GM21390 (cell line): Measurements from ENCODE around the gene RPS6KB2.

Experiments
- ATAC-seq: cut with Tn5 transposase; IDR thresholded peaks from one replicate; pipeline ENCODE4 v1.9.1; 2021; ENCODE audit not compliant: unreplicated experiment

The RPS6KB2 gene

DNA sequence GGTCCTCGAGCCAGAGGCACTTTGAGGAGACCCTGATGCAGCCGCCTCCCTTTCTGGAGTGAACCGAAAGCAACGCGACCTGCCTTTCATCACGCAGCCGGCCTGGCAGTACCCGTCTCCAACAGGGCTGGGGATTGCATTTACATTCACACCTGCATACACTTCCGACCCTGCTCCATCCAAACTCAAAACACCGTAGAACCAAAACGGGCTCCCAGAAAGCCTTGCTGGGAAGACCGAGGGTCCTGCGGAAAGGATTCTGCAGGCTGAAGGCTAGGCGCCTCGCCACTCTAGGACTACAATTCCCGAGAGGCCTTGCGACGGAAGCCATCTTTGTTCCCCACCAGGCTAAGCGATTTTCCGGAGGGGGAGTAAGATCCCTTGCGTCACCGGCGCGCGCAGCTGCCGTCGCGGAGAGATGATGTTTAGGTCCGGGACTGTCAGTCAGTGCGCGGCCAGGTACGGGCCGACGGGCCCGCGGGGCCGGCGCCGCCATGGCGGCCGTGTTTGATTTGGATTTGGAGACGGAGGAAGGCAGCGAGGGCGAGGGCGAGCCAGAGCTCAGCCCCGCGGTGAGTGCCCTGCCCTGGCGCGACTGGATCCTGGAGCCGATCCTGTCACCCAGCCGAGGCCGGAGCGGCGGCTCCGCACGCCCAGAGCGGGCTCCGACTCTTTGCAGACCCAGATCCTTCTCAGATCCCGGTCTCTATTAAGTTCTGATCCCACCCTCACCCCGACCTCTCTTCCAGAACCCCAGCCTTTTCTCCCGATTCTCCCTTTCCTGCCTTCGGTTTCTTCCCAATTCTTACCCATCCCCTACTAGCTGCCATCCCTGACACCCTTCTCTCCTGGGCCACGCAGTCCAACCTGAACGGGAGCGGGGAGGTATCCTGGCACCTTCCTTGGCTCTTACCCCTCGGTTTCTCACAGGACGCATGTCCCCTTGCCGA is at the start of gene RPS6KB2:
TSS of gene RPS6KB2 (plus strand) at position 443 of the 950 bp plus-strand sequence. CDS start at position 495, 52 bp downstream.
- ATAC-seq, result peak; percentile 82

- ATAC-seq, result no peak
Observed at GRCh38 chr11:67378544-67378943, 49.8 kb upstream of the RPS6KB2 start.

- ATAC-seq, result no peak
Observed at GRCh38 chr11:67379061-67380058, 48.9 kb upstream of the RPS6KB2 start.

- ATAC-seq, result no peak
Observed at GRCh38 chr11:67381244-67381972, 46.9 kb upstream of the RPS6KB2 start.

DNA sequence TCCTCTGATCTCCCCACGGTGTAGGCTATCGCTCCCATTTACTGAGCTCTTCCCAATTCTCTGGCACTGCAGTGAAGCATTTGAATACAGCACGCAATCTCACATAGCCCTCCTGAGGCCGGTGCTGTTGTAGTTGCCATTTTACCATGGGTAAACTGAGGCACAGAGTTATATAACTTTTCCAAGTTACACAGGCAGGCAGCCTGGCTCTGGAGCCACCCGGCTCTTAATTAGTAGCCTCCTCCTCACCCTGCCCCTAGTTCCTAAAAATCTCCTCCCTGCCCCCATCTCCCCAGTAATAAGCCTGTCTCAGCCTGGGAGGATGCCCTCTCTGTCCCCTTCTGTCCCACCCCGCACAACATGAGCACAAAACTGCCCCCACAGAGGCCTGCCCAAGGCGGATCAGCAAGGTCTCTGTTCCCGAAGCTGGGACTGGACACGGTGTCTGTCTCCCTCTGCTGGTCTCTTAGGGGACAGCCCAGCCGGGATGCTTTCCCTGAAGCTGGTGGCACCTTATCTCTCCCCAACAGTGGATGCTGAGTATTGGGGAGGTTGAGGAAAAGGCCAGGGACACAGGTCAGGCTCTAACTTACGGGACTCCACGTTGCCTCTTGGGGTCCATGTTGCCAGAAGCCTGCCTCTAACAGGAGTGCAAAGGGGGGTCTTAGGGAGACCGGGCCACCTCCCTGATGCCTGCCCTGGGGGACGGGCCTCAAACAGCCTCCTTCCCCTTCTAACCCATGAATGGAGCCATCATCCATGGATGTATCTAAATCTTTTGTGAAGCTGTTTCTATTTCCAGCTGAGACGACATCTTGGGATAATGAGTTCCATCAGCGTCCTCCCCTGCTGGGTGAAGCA is 45.8 kb upstream of the RPS6KB2 start:
- ATAC-seq, result no peak

DNA sequence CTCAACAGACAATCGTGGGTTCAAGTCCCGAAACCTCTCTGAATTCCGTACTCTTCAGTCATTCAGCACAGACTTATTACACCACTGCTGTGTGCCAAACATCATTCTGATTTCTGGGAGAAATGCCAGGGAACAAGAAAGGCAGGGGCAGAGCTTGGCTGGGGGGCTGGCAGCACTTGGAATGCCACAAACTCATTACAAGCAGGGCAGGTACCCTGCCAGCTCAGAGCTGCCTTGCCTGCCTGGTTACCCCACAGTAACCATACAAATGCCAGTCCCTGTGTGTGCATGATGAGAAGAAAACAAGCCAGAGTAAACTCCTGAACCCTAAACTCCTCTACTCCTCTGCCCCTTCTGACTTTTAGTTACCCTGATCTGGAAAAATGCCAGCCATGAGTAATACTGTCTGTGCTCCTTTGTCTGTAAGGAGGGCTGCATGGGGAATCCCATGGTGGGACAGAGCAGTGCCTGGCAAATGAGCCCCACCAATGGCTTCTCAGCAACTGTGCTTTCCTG is 43.4 kb upstream of the RPS6KB2 start:
- ATAC-seq, result no peak

GRCh38 chr11:67387069-67387468 is 41.2 kb upstream of the RPS6KB2 start:
- no peak for ATAC-seq

GRCh38 chr11:67387518-67387917 is 40.8 kb upstream of the RPS6KB2 start:
- ATAC-seq, result no peak

DNA sequence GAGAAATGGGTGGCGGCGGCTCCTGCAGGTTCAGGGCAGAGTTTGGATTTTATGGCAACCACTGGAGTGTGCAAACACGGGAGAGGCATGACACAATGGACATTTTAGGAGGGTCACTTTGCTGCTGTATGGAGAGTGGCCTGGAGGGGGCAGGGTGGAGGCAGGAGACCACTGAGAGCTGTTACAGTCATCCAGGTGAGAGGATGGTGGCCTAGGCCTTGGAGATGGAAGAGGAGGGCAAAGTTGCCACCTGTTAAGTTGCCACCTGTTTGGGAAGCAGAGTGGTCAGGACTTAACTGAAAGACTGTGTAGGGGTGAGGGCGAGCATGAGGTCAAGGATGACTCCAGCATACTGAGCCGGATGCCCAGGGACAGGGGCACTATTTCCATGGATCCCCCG is 38.8 kb upstream of the RPS6KB2 start:
- ATAC-seq, result no peak

- ATAC-seq, result no peak
Observed at GRCh38 chr11:67390947-67391303, 37.4 kb upstream of the RPS6KB2 start.

DNA sequence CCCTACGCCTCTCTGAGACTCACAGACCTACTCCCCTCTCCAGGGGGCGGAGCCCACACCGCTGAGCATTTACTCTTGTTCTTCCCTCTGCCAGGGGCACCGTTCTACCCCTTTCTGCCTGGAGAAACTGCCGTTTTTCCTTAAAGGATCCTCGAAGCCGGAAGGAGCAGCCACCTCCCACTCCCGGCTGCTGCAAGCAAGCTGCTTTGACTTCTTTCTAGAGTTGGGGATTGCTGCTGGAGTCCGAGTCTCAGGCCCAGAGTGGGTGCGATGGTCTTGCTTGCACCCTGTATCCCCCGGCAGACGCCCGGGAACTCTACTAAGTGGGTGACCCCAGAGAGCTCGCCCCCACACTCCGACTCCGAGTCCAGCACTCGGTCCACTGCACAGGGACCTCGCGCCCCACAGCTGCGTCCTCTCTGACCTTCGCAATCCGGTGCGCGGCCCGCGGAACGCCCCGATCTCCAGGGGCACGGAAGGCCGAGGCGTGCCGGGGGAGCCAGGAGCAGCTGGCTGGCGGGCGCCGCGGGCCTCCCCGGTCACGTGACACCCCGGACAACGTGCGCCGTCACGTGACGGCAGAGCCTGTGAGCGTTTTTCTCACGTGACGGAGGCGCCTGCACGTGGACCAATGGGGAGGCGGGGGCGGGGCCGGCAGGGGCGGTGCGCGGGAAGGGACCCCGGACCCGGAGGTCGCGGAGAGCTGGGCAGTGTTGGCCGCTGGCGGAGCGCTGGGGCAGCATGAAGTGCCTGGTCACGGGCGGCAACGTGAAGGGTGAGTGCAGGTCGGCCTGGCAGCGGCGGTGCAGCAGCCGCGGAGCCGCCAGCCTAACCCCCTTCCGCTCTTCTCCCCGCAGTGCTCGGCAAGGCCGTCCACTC is 36.8 kb upstream of the RPS6KB2 start, which contains the start of gene RAD9A:
TSS of gene RAD9A (plus strand) at position 683 of the 879 bp plus-strand sequence. CDS start at position 742, 59 bp downstream.
- peak; percentile 51 for ATAC-seq

- ATAC-seq, result peak; percentile 6
Observed at GRCh38 chr11:67392183-67392715, 36.0 kb upstream of the RPS6KB2 start.

DNA sequence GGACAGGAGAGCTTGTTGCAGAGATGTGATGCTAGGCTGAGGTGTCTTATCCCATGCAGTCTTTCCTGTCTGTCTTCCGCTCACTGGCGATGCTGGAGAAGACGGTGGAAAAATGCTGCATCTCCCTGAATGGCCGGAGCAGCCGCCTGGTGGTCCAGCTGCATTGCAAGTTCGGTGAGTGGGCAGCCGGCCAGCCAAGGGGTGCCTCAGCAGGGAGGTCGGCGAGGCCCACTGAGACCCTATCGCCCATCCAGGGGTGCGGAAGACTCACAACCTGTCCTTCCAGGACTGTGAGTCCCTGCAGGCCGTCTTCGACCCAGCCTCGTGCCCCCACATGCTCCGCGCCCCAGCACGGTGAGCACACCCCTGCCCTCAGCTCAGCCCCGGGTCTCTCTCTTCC is 34.9 kb upstream of the RPS6KB2 start:
- no peak for ATAC-seq

GRCh38 chr11:67393990-67394389 is 34.3 kb upstream of the RPS6KB2 start:
- no peak for ATAC-seq

GRCh38 chr11:67395555-67396258 is 32.6 kb upstream of the RPS6KB2 start:
- no peak for ATAC-seq

DNA sequence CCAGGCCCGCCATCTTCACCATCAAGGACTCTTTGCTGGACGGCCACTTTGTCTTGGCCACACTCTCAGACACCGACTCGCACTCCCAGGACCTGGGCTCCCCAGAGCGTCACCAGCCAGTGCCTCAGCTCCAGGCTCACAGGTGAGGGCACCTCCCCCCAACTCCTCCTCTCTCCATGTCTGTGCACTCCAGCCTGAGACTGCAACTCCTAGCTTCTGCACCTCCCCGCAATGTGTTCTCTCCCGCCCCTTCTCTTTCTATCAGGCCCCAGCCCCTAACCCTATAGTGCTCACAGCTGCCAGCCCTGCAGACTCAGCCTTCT is 32.1 kb upstream of the RPS6KB2 start:
- no peak for ATAC-seq

- no peak for ATAC-seq
Observed at GRCh38 chr11:67396587-67397389, 31.5 kb upstream of the RPS6KB2 start.
